HG03025 (cell line): Measurements from ENCODE around the gene ARMH4.

Experiments
- ATAC-seq: cut with Tn5 transposase; IDR thresholded peaks from one replicate; pipeline ENCODE4 v1.9.1; 2021; ENCODE audit warnings: mild to moderate bottlenecking, moderate library complexity; ENCODE audit not compliant: unreplicated experiment, low FRiP score

The ARMH4 gene

DNA sequence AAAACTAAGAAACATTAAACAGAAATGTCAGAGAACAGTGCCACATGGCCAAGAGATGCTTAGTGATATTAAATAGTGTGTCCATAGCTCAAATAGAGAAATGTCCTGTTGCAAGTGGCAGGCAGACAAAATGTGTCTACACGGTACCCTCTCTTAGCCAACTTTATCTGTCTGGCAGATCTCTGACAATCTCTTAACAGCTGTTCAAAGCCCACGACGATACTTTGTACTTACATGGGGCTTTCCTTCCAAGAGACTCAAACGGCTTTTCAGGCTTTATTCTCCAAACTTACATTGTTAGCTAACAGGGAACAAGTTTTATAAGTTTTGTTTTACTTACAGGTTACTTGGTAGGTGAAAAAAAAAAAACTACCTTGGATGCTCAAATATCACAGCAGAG is 45.6 kb downstream of the ARMH4 start:
- no peak for ATAC-seq

GRCh38 chr14:58104808-58105207 is 47.2 kb downstream of the ARMH4 start:
- ATAC-seq: no peak

- ATAC-seq: no peak
Observed at GRCh38 chr14:58100735-58101368, 51.2 kb downstream of the ARMH4 start.

DNA sequence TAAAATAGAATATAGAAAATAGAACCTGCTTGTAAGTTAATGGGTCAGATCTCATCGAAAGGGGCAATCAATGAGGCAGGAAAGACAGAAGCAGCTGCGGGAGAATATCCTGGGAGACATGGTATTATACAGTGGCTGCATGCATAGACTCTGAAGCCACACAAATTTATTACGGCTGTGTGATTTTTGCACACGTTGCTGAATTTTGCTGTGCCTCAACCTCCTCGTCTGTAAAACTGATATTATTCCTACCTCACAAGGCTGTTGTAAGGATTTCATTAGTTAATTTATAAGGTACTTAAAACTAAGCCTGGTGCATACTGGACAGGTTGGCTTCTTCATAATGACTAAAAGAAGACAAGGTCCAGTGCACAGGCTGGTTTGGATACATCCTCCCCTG is 52.3 kb downstream of the ARMH4 start:
- no peak for ATAC-seq

DNA sequence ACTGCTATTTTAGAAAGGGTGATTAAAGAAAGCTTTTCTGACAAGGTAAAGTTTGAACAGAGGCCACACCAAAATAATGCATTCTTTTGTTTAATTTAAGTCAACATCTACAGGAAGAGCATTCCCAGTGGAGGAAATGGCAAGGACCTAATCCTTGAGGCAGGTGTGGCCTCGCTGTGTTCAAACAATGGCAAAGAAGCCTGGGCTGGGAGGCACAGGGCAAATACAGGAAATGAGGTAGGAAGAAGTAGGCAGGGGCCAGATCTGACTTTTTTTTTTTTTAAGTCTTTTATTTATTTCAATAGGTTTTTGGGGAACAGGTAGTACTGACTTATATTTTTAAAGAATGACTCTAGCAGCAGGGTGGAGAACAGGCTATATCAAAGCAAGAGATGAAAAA is 53.5 kb downstream of the ARMH4 start:
- ATAC-seq: no peak

- ATAC-seq: no peak
Observed at GRCh38 chr14:58096731-58097130, 55.3 kb downstream of the ARMH4 start.

DNA sequence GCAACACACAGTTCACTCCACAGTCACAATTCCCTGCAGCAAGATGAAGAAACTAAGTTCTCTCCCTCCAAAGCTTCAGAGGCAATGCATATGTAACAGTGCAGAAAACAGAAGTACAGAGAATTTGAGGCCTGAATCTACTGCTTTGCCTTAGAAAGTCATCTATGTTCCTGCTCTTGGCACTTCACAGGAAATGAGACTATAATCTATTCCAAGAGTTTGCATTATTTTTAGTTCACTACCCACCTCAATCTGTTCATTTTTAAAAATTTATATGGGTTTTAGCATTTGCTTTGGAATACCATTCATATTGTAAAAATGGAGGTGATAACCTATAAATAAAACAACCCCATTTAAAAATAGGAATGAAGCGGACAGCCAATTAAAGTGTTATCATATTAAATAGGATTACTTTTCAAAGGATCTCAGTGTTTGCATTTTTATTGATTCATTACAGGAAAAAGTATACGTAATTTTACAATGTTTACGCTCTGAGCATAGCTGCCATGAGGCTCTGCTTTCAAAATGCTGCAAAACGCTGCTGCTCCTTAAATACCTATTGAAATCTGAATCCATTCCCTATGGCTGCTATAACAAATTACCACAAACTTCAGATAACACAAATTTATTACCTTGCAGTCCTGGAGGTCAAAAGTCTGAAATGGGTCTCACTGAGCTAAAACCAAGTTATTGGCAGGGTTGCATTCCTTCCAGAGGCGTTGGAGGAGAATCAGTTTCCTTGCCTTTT is 60.0 kb downstream of the ARMH4 start:
- ATAC-seq: no peak

GRCh38 chr14:58089612-58090011 is 62.4 kb downstream of the ARMH4 start:
- no peak for ATAC-seq

GRCh38 chr14:58088961-58089360 is 63.1 kb downstream of the ARMH4 start:
- no peak for ATAC-seq

DNA sequence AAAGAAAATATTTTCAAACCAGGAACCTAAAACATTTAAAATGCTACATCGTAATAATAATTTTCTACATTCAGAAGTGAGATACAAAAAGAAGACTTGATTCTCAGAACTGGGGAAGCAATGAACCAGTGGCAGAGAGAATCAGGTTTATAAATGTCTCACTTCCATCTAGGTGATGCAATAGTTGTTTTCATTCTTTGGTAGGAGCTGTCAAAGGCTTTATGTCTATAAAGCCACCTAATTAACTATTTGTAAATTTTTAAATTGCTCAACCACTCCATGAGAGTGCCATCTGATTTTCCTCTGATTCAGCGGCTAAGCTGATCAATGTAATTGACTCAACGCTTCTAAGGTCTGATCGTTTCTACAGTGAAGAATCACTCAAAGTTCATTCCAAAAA is 66.1 kb downstream of the ARMH4 start:
- no peak for ATAC-seq

- no peak for ATAC-seq
Observed at GRCh38 chr14:58082491-58083098, 69.4 kb downstream of the ARMH4 start.

DNA sequence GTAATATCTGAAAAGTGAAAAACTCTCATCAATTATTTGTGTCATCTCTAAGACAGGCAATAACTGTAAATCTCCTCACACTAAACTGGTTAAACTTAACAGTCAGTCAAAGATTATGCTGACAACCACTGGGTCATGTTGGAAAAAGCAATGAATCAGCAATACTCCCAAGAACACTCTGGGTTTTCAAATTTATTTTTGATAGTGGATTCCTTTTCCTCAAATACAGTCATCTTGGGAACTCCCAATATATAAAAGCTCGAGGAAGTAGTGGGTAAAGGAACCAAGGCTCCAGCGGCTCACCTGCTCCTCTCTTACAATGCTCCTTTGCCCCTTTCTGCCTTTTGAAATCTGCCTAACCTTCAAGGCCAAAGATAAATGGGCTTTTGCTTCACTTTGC is 70.0 kb downstream of the ARMH4 start:
- no peak for ATAC-seq

DNA sequence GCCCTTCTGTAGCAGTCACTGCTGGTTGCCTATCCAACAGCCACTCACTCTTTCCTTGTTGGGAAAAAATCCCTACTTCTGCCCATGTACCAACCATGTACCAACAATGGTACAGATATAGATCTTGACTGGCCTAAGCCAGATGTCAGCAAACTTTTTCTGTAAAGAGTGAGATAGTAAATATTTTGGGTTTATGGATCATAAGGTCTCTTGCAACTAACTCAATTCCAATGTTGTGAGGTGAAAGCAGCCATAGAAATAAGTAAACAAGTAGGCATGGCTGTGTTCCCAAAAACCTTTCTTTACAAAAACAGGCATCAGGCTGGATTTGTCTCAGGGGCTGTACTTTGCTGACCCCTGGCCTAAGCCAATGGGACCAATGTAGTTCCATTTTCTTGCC is 73.5 kb downstream of the ARMH4 start:
- ATAC-seq: no peak

DNA sequence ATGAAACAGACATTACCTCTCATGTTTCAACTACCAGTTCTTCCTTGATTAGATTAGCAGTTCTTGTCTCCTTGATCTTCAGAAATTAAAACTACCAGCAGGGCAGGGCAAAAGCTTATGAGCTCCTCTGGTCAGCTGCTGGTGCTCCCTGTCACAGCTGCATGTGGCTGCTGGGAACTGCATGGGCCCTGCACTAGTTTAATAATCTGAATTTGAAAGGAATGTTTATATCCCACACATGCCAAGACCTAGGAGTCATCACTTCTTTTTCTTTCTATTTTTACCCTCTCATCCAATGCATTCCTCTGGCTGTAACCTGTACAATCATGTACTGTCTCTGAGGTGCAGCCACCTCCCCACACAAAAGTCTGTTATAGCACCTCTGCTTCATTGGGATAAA is 73.9 kb downstream of the ARMH4 start:
- no peak for ATAC-seq

DNA sequence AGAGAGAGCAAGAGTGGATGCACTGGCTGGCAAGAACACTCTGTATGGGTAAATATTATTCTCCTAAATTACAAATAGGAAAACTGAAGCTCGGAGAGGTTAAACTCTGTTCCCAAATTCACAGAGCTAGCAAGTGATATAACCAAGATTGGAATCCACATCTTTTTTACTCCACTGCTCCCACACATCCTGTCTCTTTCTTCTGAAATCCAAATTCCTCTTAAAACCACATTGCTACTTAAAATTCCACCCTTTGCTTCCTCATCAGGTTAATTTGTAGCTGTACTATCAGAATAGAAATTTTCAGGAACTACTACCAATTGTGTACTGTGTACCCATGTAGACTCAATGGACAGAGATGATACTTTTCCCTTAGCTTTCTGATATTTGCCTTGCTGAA is 74.4 kb downstream of the ARMH4 start:
- no peak for ATAC-seq

DNA sequence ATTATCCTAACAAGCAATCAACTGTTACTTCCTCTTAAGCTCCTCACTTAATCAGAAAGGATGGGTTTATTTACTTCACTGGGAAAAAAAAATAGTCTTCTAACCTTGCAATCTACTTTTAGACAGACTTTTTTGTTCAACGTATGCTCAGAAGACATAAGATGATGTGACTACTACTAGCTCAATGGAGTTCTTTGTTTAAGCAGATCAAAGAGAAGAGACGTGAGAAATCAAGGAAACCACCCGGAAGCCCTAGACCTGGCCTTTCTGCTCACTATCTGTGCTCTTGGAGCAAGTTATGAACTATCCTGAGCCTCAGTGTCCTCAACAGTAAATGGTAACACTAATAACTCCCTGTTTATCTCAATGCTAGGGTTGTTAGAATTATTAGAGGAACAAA is 78.5 kb downstream of the ARMH4 start:
- no peak for ATAC-seq

DNA sequence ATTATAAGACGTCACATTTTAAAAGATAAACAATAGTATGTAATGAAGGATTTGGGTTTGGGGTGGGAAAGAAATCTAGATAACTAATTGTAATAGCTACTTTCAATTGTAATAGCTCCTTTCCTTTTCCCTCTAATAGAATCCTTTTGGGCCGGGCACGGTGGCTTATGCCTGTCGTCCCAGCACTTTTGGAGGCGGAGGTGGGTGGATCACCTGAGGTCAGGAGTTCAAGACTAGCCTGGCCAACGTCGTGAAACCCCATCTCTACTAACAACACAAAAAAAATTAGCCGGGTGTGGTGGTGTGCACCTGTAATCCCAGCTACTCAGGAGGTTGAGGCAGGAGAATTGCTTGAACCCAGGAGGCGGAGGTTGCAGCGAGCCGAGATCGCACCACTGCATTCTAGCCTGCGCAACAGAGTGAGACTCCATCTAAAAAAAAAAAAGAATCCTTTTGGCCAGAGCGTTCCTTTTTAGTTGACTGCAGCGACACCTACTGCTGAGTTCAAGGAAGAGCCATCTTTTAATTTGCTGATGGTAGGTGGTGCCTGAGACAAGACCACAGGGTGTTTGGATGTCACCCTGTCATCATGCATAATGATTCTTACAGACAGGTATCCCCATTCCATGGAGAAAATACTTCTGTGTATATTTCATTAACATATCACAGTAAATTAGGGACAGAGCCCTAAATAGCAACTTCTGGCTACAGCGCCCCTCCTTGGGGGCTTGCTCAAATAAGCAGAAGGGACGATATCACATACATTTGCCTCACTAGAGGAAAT is 79.5 kb downstream of the ARMH4 start:
- peak; percentile 68 for ATAC-seq

- ATAC-seq: no peak
Observed at GRCh38 chr14:58071341-58071740, 80.7 kb downstream of the ARMH4 start.

- no peak for ATAC-seq
Observed at GRCh38 chr14:58068306-58068705, 83.7 kb downstream of the ARMH4 start.

DNA sequence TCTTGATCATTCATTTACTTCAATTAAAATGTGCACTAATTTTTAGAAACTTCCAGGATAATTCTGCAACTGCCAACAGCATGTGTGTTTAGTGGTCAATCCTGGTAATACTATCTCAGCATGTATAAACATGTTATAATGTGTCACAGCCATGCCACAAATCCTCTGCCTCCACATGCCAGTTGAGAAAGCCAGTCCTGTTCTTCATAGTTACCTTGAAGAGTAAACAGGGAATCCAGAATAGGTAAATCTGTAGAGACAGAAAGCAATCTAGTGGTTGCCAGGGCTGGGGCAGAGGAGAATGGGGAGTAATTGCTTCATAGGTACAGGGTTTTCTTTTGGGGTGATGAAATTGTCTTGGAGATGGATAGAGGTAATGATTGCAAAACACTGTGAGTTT is 85.9 kb downstream of the ARMH4 start:
- no peak for ATAC-seq

DNA sequence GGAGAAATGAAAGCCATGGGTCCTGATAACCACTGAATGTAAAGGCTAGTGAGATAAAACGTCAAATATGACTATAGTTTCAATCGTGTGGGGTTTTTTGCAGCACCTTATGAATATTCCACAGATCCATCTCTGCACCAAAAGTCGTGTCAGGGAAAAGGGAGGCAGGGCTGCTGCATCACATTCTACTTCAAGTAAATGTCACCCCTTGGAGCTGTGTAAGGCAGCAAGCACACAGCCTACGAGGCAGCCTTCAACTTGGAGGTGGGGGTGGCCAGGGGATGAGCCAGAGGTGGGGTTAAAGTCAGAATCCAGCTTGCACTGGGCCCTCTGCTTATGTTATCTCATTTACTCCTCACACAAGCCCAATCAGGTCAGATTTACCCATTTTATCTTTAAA is 90.4 kb downstream of the ARMH4 start:
- no peak for ATAC-seq
